GM12873 (cell line): ENCODE data around the gene ITM2A.

Source experiments
- TF ChIP-seq, protein P1 (sequence below): IDR thresholded peaks from 2 replicates; pipeline ENCODE4 v1.5.1; 2012; ENCODE audit warnings: low read depth, mild to moderate bottlenecking, moderate library complexity, low read length, control low read depth; ENCODE audit not compliant: insufficient read depth; ENCODE audit errors: missing control alignments

The ITM2A gene

DNA sequence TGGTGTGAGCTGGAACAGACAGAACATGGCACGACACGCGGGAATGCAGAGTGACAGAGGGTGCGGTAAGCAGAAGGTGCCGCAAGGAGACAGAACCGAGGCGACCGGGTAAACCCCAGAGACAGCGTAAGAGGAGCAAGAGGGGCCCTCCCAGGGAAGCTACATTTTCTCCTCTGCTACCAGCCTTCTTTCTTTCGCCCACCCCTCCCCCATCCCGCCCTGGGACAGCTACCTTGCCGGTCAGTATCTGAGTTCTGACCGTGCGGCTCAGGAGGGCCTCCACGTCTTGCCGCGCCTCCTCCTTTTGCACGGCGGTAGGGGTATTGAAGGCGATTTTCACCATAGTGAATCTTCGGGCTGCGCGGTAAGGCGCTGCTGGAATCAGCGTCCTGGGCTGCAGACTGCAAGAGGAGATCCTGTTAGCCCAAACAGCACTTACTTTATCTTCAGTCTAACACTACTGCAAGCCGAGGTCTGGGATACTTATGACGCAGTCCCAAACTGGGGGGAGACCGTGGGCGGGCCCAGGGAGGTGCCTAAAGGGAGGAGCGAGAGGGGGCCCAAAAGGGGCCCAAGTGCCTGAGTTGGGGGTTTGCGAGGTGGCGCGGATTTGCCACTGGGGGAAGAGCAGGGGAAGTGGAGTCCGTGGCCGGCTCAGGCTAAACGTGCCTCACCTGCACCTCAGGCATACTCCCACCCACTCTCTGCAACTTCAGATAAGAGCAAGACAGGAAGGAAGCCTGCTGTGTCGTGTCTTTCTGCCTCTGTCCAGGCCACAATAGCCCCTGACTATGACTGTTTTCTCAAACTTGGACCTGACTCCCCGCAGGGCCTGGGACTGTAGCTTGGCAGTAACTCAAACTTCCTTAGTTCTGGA is at the start of gene ITM2A:
Gene ITM2A (minus strand): TSS at position 462 of the 877 bp plus-strand sequence. CDS start 119 bp downstream, at position 343.
- TF ChIP-seq, protein P1, sequence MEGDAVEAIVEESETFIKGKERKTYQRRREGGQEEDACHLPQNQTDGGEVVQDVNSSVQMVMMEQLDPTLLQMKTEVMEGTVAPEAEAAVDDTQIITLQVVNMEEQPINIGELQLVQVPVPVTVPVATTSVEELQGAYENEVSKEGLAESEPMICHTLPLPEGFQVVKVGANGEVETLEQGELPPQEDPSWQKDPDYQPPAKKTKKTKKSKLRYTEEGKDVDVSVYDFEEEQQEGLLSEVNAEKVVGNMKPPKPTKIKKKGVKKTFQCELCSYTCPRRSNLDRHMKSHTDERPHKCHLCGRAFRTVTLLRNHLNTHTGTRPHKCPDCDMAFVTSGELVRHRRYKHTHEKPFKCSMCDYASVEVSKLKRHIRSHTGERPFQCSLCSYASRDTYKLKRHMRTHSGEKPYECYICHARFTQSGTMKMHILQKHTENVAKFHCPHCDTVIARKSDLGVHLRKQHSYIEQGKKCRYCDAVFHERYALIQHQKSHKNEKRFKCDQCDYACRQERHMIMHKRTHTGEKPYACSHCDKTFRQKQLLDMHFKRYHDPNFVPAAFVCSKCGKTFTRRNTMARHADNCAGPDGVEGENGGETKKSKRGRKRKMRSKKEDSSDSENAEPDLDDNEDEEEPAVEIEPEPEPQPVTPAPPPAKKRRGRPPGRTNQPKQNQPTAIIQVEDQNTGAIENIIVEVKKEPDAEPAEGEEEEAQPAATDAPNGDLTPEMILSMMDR = peak; percentile 38

DNA sequence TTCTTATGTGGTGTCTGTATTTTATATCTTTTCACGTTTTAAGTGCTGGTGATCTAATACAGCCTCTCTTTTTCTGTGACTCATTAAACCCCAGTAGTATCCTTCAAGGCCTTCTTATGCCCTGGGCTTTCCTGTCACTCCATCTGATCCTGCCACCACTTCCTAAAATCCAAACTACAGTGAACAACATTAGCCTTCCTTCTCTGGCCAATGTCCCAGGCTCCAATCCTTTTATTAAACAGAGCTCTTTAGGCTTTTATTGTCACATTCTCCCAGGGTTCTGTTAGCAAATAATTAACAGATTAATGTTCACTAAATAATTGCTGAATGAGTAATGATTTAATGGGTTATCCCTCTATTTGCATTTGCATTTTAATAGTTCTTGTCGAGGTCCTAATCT is 47.9 kb upstream of the ITM2A start:
- TF ChIP-seq, protein P1 = no peak

DNA sequence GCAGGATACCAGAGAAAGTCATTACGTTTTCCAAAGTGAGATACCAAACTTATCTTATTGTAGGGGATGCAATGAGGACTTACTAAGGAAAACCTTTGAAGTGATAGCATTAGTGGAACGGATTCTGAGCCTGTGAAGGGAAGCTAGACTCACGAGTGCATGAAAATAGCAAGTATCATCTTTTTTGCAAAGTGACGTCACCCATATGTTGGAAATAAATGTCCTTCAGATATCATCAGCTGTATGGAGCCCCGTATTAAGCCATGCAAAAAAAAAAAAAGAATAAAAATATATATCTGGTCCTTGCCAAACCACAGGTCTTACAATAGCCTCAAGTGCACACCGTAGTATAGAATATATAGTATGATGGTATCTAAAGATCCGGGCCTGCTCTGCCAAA is 46.8 kb upstream of the ITM2A start:
- TF ChIP-seq, protein P1 = no peak

DNA sequence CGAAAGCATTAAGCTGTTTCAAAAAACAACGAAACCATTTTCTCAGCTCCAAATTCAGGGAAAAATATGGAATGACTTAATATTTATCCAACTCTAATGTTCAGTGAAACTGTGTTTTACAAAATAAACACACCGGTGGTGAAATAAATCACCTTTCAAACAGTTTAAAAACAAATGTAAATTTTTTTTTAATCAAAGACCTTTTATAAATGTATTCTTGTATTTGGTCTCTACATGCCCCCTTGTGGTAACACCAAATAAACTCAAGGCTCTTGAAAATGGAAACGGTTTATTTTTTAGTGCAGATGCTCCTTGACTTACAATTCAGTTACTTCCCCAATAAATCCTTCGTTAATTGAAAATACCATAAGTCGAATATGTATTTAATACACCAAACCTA is 45.8 kb upstream of the ITM2A start:
- TF ChIP-seq, protein P1 = peak; percentile 23

DNA sequence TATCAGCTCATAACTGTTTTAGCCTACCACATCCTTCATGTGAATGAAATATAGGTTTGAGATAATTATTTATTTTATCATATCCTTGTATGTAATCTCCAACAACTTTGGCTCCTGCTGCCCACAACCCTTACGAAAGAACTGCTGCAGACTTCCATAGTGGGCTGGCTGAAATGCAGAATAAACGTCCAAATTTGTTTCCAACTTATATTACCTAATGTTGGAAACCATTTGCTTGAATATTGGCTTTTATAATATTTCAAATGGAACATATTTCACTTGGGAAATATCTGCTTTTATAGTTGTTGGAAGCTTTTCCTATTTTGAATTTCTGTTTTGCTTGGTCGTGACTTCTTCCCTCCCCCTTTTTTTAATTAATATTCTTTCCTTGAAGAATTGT is 45.0 kb upstream of the ITM2A start:
- TF ChIP-seq, protein P1 = no peak

GRCh38 chrX:79409657-79410056 is 42.5 kb upstream of the ITM2A start:
- TF ChIP-seq, protein P1 = no peak

DNA sequence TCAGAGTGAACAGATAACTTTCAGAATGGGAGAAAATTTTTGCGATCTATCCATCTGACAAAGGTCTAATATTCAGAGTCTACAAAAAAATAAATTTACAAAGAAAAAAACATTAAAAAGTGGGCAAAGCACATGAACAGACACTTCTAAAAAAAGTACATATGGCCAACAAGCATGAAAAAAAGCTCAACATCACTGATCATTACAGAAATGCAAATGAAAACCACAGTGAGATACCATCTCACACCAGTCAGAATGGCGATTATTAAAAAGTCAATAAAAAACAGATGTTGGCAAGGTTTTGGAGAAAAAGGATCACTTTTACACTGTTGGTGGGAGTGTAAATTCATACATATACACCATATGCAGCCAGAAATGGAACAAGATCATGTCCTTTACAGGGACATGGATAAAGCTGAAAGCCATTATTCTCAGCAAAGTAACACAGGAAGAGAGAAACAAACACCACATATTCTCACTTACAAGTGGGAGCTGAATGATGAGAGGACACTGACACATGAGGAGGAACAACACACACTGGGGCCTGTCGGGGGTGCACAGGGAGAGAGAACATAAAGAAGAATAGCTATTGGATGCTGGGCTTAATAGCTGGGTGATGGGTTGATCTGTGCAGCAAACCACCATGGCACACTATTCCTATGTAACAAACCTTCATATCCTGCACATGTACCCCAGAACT is 41.6 kb upstream of the ITM2A start:
- TF ChIP-seq, protein P1 = no peak
